Suprapubic skin (tissue), 3 donors: ENCODE measurements around the gene DDX51.

Source experiments
- POLR2A ChIP-seq, 2 donors: fragments of 450-650 bp; IDR thresholded peaks; one replicate each; pipeline ENCODE4 v1.6.1; 2017; ENCODE audit warnings: antibody characterized with exemption in 2 of 2, mild to moderate bottlenecking in 2 of 2, moderate library complexity in 2 of 2
- TF ChIP-seq, protein P1 (sequence below), 2 donors: fragments of 200-600 bp in 1 of 2; fragments of 450-650 bp in 1 of 2; sonication (generic) in 1 of 2; IDR thresholded peaks; one replicate each; pipeline ENCODE4 v1.5.1; 2016 to 2019; ENCODE audit warnings: antibody characterized with exemption in 2 of 2, mild to moderate bottlenecking in 1 of 2, moderate library complexity in 1 of 2

DNA sequence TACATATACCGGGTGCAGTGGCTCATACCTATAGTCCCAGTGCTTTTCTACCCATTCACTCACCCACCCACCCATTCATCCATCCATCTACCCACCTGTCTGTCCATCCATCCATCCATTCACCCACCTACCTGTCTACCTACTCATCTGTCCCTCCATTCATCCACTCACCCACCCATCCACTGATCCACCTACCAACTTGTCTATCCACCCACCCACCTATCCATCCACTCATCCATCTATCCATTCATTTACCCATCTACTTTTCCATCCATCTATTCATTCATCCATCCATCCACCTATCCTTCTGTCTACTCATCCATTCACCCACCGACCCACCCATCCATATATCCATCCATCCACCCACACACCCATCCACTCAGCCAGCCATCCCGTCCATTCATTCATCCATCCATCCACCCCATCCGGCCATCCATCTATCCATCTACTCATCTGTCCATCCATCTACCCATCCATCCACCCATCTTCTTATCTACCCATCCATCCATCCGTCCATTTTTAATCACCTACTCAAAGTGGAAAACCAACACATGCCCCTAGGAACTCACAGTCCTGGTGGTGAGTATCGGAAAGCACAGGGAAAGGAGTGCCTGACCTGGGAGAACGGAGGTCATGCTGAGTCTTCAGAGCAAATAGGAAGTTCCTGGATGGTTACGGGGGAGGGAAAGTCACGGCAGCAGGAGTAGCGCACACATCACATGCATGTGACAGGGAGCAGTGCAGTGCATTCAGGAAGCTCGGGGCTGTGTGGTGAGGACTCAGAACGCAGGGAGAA is 20.0 kb downstream of the DDX51 start:
- TF ChIP-seq, protein P1, sequence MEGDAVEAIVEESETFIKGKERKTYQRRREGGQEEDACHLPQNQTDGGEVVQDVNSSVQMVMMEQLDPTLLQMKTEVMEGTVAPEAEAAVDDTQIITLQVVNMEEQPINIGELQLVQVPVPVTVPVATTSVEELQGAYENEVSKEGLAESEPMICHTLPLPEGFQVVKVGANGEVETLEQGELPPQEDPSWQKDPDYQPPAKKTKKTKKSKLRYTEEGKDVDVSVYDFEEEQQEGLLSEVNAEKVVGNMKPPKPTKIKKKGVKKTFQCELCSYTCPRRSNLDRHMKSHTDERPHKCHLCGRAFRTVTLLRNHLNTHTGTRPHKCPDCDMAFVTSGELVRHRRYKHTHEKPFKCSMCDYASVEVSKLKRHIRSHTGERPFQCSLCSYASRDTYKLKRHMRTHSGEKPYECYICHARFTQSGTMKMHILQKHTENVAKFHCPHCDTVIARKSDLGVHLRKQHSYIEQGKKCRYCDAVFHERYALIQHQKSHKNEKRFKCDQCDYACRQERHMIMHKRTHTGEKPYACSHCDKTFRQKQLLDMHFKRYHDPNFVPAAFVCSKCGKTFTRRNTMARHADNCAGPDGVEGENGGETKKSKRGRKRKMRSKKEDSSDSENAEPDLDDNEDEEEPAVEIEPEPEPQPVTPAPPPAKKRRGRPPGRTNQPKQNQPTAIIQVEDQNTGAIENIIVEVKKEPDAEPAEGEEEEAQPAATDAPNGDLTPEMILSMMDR (IDR thresholded peaks at IDR 0.05): no peak
- no peak for TF ChIP-seq POLR2A (IDR thresholded peaks at IDR 0.05)
